ENCODE measurements around the gene GMPPA. TPM values are rescaled to one million over a fixed set of nuclear protein-coding genes. Genes with fewer than 3 reads are reported as not detected.
A peak's percentile ranks its signal among the peaks of the same experiment; 100 is the strongest.

GMPPA gene
- total RNA-seq, 4 donors from 2014 or later = 16.2 to 32.6 (median 19.9) TPM

DNA sequence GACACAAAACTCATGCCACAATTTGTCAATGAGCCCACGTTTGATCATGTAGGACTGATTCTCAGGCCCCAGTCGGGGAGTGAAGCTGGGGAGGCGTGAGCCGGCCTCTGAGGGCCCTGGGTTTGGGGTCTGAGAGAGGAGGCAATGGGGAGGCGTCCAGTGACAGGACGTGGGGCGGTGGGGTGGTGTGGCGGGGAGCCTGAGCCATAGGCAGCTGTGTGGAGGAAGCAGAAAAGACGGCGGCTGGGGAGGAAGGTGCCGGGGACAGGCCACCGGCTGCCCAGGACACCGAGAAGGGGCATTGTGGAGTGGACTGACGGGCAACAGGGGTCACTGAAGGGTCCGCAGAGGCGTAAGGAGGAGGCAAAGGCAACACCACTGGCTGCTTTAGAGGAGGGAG, 37.7 kb downstream of the GMPPA start:
- H3K36me3 ChIP-seq = peaks cover 13 to 32% (median 26%) of the 10 kb centered on the region in 4 donors
- 81% methylated on average over 16 of the region's 16 CpGs for WGBS
- peaks cover 9 to 21% (median 16%) of the 10 kb centered on the region in 4 donors for H3K4me1 ChIP-seq
- H3K27ac ChIP-seq (replicated peaks in 1 of 4) = no peak overlapping the region
- DNase-seq (ENCODE audit: extremely low spot score) = no peak
- peaks cover 0 to 8% (median 0%) of the 10 kb centered on the region in 4 donors for H3K27me3 ChIP-seq
- H3K9me3 ChIP-seq = no peaks in the 10 kb centered on the region
- no peak overlapping the region for H3K4me3 ChIP-seq
- intact Hi-C loops (cut with DNase I) = no loop called here
- no peak for TF ChIP-seq EP300 (IDR thresholded peaks at IDR 0.05)
- no peak for TF ChIP-seq POLR2AphosphoS5 (IDR thresholded peaks at IDR 0.05)
- TF ChIP-seq POLR2A (IDR thresholded peaks at IDR 0.05; ENCODE audit: low read depth) = no peak
- TF ChIP-seq, protein P1, sequence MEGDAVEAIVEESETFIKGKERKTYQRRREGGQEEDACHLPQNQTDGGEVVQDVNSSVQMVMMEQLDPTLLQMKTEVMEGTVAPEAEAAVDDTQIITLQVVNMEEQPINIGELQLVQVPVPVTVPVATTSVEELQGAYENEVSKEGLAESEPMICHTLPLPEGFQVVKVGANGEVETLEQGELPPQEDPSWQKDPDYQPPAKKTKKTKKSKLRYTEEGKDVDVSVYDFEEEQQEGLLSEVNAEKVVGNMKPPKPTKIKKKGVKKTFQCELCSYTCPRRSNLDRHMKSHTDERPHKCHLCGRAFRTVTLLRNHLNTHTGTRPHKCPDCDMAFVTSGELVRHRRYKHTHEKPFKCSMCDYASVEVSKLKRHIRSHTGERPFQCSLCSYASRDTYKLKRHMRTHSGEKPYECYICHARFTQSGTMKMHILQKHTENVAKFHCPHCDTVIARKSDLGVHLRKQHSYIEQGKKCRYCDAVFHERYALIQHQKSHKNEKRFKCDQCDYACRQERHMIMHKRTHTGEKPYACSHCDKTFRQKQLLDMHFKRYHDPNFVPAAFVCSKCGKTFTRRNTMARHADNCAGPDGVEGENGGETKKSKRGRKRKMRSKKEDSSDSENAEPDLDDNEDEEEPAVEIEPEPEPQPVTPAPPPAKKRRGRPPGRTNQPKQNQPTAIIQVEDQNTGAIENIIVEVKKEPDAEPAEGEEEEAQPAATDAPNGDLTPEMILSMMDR (IDR thresholded peaks at IDR 0.05) = no peak

GRCh38 chr2:219536967-219537366, 38.3 kb downstream of the GMPPA start:
- WGBS = 77% methylated on average over 4 of the region's 9 CpGs
- DNase-seq (ENCODE audit: extremely low spot score) = no peak
- TF ChIP-seq POLR2A (IDR thresholded peaks at IDR 0.05; ENCODE audit: low read depth) (no peak), EP300 (IDR thresholded peaks at IDR 0.05) (no peak), POLR2AphosphoS5 (IDR thresholded peaks at IDR 0.05) (no peak)
- TF ChIP-seq, protein P1 (IDR thresholded peaks at IDR 0.05) = no peak
- intact Hi-C loops (cut with DNase I) = no loop called here
- Histone ChIP-seq H3K36me3 (peaks cover 13 to 34% (median 27%) of the 10 kb centered on the region in 4 donors), H3K27me3 (peaks cover 0 to 4% (median 0%) of the 10 kb centered on the region in 4 donors), H3K4me1 (peaks cover 14 to 27% (median 21%) of the 10 kb centered on the region in 4 donors), H3K9me3 (no peaks in the 10 kb centered on the region), H3K4me3 (no peak overlapping the region), H3K27ac (replicated peaks in 1 of 4) (no peak overlapping the region)

DNA sequence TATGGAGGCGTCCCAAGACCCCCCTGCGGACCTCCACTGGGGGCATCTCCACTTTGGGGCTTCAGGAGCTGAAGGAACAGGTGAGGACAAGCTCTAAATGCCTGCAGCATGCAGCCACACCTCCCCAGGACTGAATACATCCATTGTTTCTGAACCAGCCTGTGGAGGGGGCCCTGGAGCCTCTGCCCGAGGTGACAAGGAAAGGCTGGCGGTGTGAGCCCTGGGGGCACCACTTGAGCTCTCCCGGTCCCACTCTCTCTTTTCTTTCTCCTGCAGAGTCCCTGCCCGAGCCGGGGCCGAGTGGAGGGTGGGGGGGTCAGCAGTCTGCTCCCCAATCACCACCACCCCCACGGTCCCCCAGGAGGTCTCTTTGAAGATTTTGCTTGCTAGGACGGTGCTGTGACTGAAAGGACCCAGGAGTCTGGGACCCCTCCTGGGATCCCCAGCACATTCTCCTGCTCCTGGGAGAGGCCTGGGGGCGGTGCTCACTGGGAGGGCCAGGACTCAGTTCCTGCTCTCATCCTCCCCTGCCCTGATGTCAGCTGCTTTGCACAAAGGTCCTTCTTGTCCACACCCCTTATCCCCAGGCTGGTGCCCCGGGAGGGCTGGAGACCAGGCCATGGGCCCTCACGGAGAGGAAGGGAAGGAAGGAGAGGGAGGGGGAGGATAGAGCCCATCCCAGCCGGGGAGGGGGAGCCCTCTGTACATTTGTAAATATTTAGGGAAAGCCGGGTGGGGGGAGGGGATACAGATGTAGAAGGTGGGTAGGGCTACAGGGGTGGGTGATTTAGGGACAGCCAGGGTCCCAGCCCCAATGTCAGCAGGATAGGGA, 39.2 kb downstream of the GMPPA start:
- peaks cover 0 to 4% (median 0%) of the 10 kb centered on the region in 4 donors for H3K27me3 ChIP-seq
- intact Hi-C loops (cut with DNase I) = no loop called here
- H3K36me3 ChIP-seq = peaks cover 13 to 34% (median 27%) of the 10 kb centered on the region in 4 donors
- no peak overlapping the region for H3K27ac ChIP-seq (replicated peaks in 1 of 4)
- TF ChIP-seq POLR2A (IDR thresholded peaks at IDR 0.05; ENCODE audit: low read depth) (no peak), EP300 (IDR thresholded peaks at IDR 0.05) (no peak), POLR2AphosphoS5 (IDR thresholded peaks at IDR 0.05) (no peak)
- TF ChIP-seq, protein P1 (IDR thresholded peaks at IDR 0.05) = no peak
- H3K4me3 ChIP-seq = no peak overlapping the region
- H3K9me3 ChIP-seq = no peaks in the 10 kb centered on the region
- peaks cover 23 to 36% (median 30%) of the 10 kb centered on the region in 4 donors for H3K4me1 ChIP-seq
- no peak for DNase-seq (ENCODE audit: extremely low spot score)
- 62% methylated on average over 7 of the region's 15 CpGs for WGBS

GRCh38 chr2:219538504-219538951, 39.8 kb downstream of the GMPPA start:
- Histone ChIP-seq H3K27me3 (peaks cover 0 to 4% (median 0%) of the 10 kb centered on the region in 4 donors), H3K36me3 (peaks cover 13 to 34% (median 27%) of the 10 kb centered on the region in 4 donors), H3K9me3 (no peaks in the 10 kb centered on the region), H3K4me3 (no peak overlapping the region), H3K27ac (replicated peaks in 1 of 4) (peak overlapping the region in 1 of 4 donors; percentile 7), H3K4me1 (peaks cover 28 to 41% (median 35%) of the 10 kb centered on the region in 4 donors)
- WGBS = 63% methylated on average over 6 of the region's 6 CpGs
- intact Hi-C loops (cut with DNase I) = no loop called here
- no peak for DNase-seq (ENCODE audit: extremely low spot score)
- TF ChIP-seq, protein P1 (IDR thresholded peaks at IDR 0.05) = no peak
- TF ChIP-seq POLR2A (IDR thresholded peaks at IDR 0.05; ENCODE audit: low read depth) = no peak
- TF ChIP-seq POLR2AphosphoS5 (IDR thresholded peaks at IDR 0.05) = no peak
- no peak for TF ChIP-seq EP300 (IDR thresholded peaks at IDR 0.05)

Measured in esophagus muscularis mucosa (tissue), 4 donors.